NT2/D1 (cell line): ENCODE measurements around the gene ONECUT2.
"Not testable (repeated sequence)": the region's sequence is repeated elsewhere in the genome, so short reads cannot be mapped to it uniquely, and the experiment has no call there.

Experiments
- DNase-seq: peaks from one replicate; pipeline ENCODE4 v3.0.0-alpha.2; 2011; ENCODE audit warnings: low read depth, low spot score
- H3K27me3 ChIP-seq: 2 replicates; pipeline ENCODE4 v1.6.0; 2011; ENCODE audit warnings: mild to moderate bottlenecking; ENCODE audit not compliant: insufficient read length, insufficient read depth
- H3K36me3 ChIP-seq: 2 replicates; pipeline ENCODE4 v1.6.1; 2011; ENCODE audit warnings: mild to moderate bottlenecking, low read length, mixed read lengths; ENCODE audit not compliant: insufficient read depth, insufficient read length
- H3K4me1 ChIP-seq: 2 replicates; pipeline ENCODE4 v1.5.1; 2011; ENCODE audit not compliant: insufficient read depth, insufficient read length
- H3K4me3 ChIP-seq: 2 replicates; pipeline ENCODE4 v1.5.1; 2011; ENCODE audit warnings: low read depth; ENCODE audit not compliant: insufficient read length
- H3K9ac ChIP-seq: 2 replicates; pipeline ENCODE4 v1.6.0; 2011; ENCODE audit warnings: low read depth; ENCODE audit not compliant: insufficient read length
- H3K9me3 ChIP-seq: 2 replicates; pipeline ENCODE4 v1.5.1; 2011; ENCODE audit warnings: mild to moderate bottlenecking, low read length; ENCODE audit not compliant: insufficient read depth
- SUZ12 ChIP-seq: IDR thresholded peaks from 2 replicates; pipeline ENCODE4 v1.6.1; 2011; ENCODE audit not compliant: insufficient read length, insufficient read depth; ENCODE audit errors: extremely low read depth
- YY1 ChIP-seq: IDR thresholded peaks from 2 replicates; pipeline ENCODE4 v1.6.1; 2011; ENCODE audit not compliant: insufficient read length, insufficient read depth
- ZNF274 ChIP-seq: IDR thresholded peaks from 2 replicates; pipeline ENCODE4 v1.6.1; 2011; ENCODE audit warnings: mild to moderate bottlenecking, low read depth, low read length

ONECUT2 gene

DNA sequence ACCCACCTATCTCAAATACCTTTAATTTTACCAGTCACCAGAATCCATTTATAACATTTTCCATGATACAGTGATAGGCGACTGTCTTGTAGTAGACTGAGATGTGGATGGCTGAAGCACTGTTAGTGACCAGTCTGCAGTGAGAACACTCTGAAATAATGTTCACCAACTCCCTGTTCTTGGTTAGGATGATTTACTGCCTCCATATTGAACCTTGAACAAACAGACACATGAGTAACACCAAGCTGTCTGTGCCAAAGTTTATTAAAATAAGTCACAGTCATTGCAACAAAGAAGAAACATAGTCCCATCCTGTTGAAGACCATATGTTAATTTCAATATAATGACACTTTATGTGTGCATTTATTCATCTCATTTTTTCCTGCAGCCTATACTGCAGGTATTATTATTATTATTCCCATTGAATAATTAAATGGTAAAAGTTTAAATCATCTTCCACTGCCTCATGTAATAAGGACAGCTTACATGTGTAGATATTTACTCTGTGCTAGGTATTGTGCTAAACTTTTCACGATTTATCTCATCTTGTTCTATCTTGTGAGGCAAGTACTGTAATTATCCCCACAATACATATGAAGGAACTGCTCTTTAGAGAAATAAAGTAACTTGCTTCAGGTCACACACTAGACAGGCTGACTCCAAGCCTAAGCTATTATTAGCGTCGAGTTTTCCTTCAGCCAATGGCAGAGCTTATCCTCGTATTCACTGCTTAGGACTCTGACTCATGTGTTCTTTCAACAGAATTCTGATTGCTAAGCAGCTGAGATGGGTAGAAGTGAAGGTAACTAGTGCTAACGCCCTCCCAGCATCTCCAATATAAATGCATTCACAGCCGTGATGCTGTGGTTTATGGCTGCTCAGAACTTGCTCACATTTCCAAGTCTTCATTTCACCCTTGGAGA lies 62.5 kb downstream of the ONECUT2 start:
- no peak overlapping the region for H3K9ac ChIP-seq
- no peaks in the 10 kb centered on the region for H3K4me1 ChIP-seq
- no peaks in the 10 kb centered on the region for H3K27me3 ChIP-seq
- DNase-seq = no peak
- H3K4me3 ChIP-seq = no peak overlapping the region
- TF ChIP-seq ZNF274 (no peak), SUZ12 (no peak), YY1 (no peak)
- H3K36me3 ChIP-seq = no peaks in the 10 kb centered on the region
- H3K9me3 ChIP-seq = no peaks in the 10 kb centered on the region

DNA sequence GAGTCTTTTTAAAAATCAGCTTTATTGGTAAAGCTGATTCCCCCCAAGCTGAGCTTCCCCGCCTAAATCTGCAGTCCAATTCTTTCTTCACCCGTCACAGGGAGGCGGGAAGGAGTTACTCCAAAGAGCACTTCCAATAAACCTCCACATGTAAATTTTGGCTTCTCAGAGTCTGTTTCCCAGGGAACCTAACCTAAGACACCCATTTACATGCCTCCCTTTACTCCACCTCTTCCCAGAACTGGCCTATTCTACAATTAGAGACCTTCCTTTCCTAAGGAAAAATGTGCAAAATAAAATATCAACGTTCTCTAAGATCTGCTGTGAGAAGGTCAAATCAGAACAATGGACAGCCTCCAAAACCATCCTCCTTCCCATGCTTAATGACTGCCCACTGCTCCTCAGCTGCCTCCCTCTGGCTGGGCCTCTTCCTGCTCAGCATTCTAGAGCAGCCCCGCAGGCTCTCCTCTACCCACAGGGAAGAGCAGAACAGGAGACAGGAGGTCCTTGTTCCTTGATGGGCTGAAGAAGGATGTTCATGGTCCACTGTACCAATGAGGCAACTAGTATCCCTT lies 63.6 kb downstream of the ONECUT2 start:
- no peak overlapping the region for H3K9ac ChIP-seq
- H3K36me3 ChIP-seq = no peaks in the 10 kb centered on the region
- H3K4me3 ChIP-seq = no peak overlapping the region
- no peaks in the 10 kb centered on the region for H3K9me3 ChIP-seq
- TF ChIP-seq YY1 = no peak
- TF ChIP-seq SUZ12 = no peak
- TF ChIP-seq ZNF274 = no peak
- DNase-seq = no peak
- no peaks in the 10 kb centered on the region for H3K4me1 ChIP-seq
- no peaks in the 10 kb centered on the region for H3K27me3 ChIP-seq

DNA sequence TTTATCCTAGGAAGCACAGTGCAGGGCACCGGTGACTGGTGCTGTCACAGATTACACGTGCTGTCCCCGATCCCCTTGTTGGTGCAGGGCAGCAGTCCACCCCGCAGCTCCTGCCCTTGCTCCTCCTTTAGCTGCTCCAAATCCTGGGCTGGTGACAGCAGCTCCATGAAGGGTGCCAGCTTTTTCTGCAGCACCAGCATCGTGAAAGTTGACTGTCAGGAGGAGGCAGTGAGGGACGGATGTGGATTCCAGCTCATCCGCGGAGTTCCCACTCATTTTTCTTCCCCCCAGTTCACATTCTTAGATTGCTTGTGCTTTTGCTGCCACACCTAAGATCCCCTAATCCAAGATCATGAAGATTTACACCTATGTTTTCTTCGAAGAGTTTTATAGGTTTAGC lies 67.5 kb downstream of the ONECUT2 start:
- Histone ChIP-seq H3K27me3 (no peaks in the 10 kb centered on the region), H3K4me3 (no peak overlapping the region), H3K9me3 (no peaks in the 10 kb centered on the region), H3K9ac (no peak overlapping the region), H3K36me3 (no peaks in the 10 kb centered on the region), H3K4me1 (no peaks in the 10 kb centered on the region)
- DNase-seq = no peak
- TF ChIP-seq YY1 (no peak), ZNF274 (no peak), SUZ12 (no peak)

DNA sequence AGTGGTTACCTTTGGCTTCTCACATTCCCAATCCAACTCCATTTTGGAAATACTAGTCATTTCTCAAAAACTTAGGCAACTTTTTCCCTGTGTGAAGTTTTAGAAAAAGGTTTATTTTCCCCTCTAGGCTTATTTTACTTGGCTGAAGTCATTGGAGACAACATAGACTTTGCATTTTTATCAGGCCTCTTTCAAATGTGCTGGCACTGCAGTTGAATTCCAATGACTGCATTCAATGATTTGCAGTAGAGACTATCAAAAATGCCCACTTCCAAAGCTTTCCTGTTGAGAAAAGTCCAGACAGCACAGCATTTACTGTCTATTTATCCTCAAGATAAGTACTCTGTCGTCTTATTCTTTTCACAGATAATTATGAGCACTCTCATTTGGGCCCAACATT lies 70.1 kb downstream of the ONECUT2 start:
- no peak overlapping the region for H3K4me3 ChIP-seq
- H3K9me3 ChIP-seq = no peaks in the 10 kb centered on the region
- TF ChIP-seq ZNF274 = no peak
- no peak for TF ChIP-seq SUZ12
- TF ChIP-seq YY1 = no peak
- no peaks in the 10 kb centered on the region for H3K4me1 ChIP-seq
- no peak overlapping the region for H3K9ac ChIP-seq
- no peak for DNase-seq
- no peaks in the 10 kb centered on the region for H3K36me3 ChIP-seq
- no peaks in the 10 kb centered on the region for H3K27me3 ChIP-seq

DNA sequence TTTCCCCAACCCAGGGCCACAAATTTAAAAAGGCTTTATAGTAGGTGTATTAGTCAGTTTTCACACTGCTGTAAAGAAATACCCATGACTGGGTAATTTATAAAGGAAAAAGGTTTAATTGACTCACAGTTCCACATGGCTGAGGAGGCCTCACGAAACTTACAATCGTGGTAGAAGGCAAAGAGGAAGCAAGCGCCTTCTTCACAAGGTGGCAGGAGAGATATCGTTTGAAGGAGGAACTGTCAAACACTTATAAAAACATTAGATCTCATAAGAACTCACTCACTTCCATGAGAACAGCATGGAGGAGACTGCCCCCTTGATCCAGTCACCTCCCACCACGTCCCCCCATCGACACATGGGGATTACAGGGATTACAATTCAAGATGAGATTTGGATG lies 80.9 kb downstream of the ONECUT2 start:
- H3K9me3 ChIP-seq = no peaks in the 10 kb centered on the region
- H3K9ac ChIP-seq = no peak overlapping the region
- no peaks in the 10 kb centered on the region for H3K27me3 ChIP-seq
- TF ChIP-seq ZNF274 = no peak
- no peak for TF ChIP-seq YY1
- TF ChIP-seq SUZ12 = no peak
- no peak for DNase-seq
- no peaks in the 10 kb centered on the region for H3K36me3 ChIP-seq
- no peaks in the 10 kb centered on the region for H3K4me1 ChIP-seq
- no peak overlapping the region for H3K4me3 ChIP-seq

DNA sequence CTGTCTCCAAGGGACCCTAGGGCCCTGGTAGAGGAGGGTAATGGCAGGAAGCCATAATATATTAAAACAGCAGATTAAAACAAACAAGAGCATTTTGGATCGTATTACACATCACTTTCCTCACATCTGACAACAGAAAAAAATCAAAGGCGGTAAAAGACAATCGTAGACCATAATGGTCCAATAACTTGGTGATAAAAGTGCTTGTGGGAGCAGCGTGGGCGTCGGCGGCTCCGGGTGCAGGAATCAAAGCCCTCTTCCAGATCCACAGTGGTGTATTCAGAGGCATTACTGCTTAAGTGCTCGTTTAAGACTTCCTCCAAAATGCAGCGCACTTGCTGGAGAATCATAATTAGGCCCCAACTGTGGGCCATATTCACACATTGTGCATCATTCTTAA lies 83.4 kb downstream of the ONECUT2 start:
- no peaks in the 10 kb centered on the region for H3K36me3 ChIP-seq
- no peak overlapping the region for H3K4me3 ChIP-seq
- no peak for TF ChIP-seq YY1
- TF ChIP-seq SUZ12 = no peak
- no peak for TF ChIP-seq ZNF274
- H3K9ac ChIP-seq = no peak overlapping the region
- no peaks in the 10 kb centered on the region for H3K27me3 ChIP-seq
- no peaks in the 10 kb centered on the region for H3K9me3 ChIP-seq
- no peak for DNase-seq
- no peaks in the 10 kb centered on the region for H3K4me1 ChIP-seq

DNA sequence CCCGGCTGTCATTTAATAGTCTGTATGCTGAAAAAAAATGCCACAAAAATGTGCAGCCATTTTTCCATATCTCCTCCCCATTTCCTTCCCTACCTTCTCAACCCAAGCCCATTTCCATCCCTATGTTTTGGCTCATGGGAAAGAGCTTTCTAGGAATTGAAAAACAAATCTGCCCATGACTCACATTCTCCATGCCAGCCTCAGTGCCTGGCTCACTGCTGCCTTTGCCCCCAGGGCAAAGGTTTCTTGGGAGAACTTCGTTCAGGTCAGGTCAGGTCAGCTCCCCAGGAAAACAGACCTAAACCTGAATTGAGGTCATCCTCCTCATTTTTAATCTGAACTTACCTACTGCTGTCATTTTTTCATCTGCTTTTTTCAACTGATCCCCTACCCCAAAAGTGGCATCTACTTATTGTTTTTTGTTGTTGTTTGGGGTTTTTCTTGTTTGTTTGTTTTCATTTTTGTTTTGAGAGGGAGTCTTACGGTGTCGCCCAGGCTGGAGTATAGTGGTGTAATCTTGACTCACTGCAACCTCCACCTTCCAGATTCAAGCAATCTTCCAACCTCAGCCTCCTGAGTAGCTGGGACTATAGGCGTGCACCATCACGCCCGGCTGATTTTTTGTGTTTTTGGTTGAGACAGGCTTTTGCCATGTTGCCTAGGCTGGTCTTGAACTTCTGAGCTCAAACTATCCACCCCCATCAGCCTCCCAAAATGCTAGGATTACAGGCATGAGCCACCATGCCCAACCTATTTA lies 84.7 kb downstream of the ONECUT2 start:
- Histone ChIP-seq H3K9me3 (no peaks in the 10 kb centered on the region), H3K9ac (no peak overlapping the region), H3K36me3 (no peaks in the 10 kb centered on the region), H3K27me3 (no peaks in the 10 kb centered on the region), H3K4me1 (no peaks in the 10 kb centered on the region), H3K4me3 (no peak overlapping the region)
- no peak for TF ChIP-seq SUZ12
- no peak for TF ChIP-seq YY1
- TF ChIP-seq ZNF274 = no peak
- DNase-seq = no peak

DNA sequence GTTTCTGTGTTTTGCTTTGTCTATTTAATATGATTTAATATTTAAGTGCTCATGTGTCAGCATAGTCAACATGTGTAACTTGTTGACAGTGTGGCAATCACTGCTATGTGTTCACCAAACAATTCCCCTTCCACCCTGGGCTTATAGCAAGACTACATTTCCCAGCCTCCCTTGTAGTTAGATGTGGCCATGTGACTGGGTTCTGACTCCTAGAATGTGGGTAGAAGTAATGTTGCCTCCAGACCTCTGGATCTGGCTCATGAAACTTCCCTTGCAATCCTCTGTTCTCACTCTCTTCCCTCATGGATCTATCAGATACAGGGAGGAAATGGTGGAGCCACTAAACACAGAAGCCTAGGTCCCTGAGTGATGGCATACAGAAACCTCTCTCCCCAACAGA lies 87.2 kb downstream of the ONECUT2 start:
- H3K36me3 ChIP-seq, DNase-seq, H3K9me3 ChIP-seq, H3K4me3 ChIP-seq, H3K27me3 ChIP-seq, H3K4me1 ChIP-seq, H3K9ac ChIP-seq: not testable (repeated sequence)
